Natural killer cell (primary cell): ENCODE measurements around the gene ELOVL2. TPM values are rescaled to one million over a fixed set of nuclear protein-coding genes. Genes with fewer than 3 reads are reported as not detected.

Experiments
- ATAC-seq, 3 donors: fragments of 150-1000 bp in 2 of 3; fragments of 200-7000 bp in 1 of 3; cut with Tn5 transposase; 1 replicate in 1 of 3; 2 replicates in 2 of 3; pipeline ENCODE4 v1.10.0; 2021; ENCODE audit warnings: mild to moderate bottlenecking in 2 of 3, moderate library complexity in 2 of 3
- DNase-seq, 2 donors: peaks; one replicate each; pipeline versions ENCODE4 v3.0.0 to v3.0.0-alpha.2; 2013 to 2021; ENCODE audit warnings: mixed read lengths in 1 of 2
- H3K27ac ChIP-seq: one replicate; pipeline ENCODE4 v1.5.1; 2013; ENCODE audit warnings: mild to moderate bottlenecking, low read length
- H3K27me3 ChIP-seq: one replicate; pipeline ENCODE4 v1.6.1; 2013; ENCODE audit warnings: low read length; ENCODE audit not compliant: control insufficient read depth, insufficient read depth
- H3K36me3 ChIP-seq: one replicate; pipeline ENCODE4 v1.6.1; 2013; ENCODE audit warnings: low read length; ENCODE audit not compliant: control insufficient read depth, insufficient read depth
- H3K4me1 ChIP-seq: one replicate; pipeline ENCODE4 v1.6.1; 2013; ENCODE audit warnings: low read length; ENCODE audit not compliant: control insufficient read depth, insufficient read depth
- H3K4me3 ChIP-seq: one replicate; pipeline ENCODE4 v1.5.1; 2013; ENCODE audit warnings: low read length
- H3K9me3 ChIP-seq: one replicate; pipeline ENCODE4 v1.6.1; 2013; ENCODE audit warnings: low read length; ENCODE audit not compliant: control insufficient read depth, insufficient read depth
- H3K27ac Mint-ChIP-seq, 2 donors: one replicate each; pipeline ENCODE4 v1.8.0; 2022; ENCODE audit warnings: mild to moderate bottlenecking in 2 of 2, mixed read lengths in 2 of 2, moderate library complexity in 1 of 2
- H3K27me3 Mint-ChIP-seq, 2 donors: one replicate each; pipeline ENCODE4 v1.8.0; 2022; ENCODE audit warnings: low read depth in 2 of 2, mixed read lengths in 2 of 2
- H3K36me3 Mint-ChIP-seq: one replicate; pipeline ENCODE4 v1.8.0; 2022; ENCODE audit warnings: mixed read lengths
- H3K4me1 Mint-ChIP-seq, 2 donors: one replicate each; pipeline ENCODE4 v1.8.0; 2022; ENCODE audit warnings: mixed read lengths in 2 of 2
- H3K4me3 Mint-ChIP-seq: one replicate; pipeline ENCODE4 v1.8.0; 2022; ENCODE audit warnings: mild to moderate bottlenecking, moderate library complexity, mixed read lengths
- H3K9me3 Mint-ChIP-seq, 2 donors: one replicate each; pipeline ENCODE4 v1.8.0; 2022; ENCODE audit warnings: mixed read lengths in 2 of 2
- CTCF ChIP-seq: fragments of 200-600 bp; IDR thresholded peaks from one replicate; pipeline ENCODE4 v1.8.0; 2022; ENCODE audit warnings: antibody characterized with exemption
- WGBS: methylation state at CpG from one replicate; pipeline ENCODE4 v1.1.7; 2013; ENCODE audit warnings: missing lambda C conversion rate; ENCODE audit not compliant: insufficient coverage; 5-methylcytosine and 5-hydroxymethylcytosine counted together
- intact Hi-C: fragments of 100-400 bp; cut with micrococcal nuclease; formaldehyde crosslinking; loops from one replicate; pipeline ENCODE4 v1.14.2; 2022
- total RNA-seq, 4 donors: library from RNA; stranded (reverse); fragments of 120-200 nt in 1 of 4; gene quantifications; one replicate each; pipeline versions ENCODE4 v1.2.3 to v1.2.4, GENCODE V29; 2013 to 2022

ELOVL2 gene
- total RNA-seq, 3 donors from 2014 or later (not counting 1 experiment from before 2014, with no cell fraction given), result not detected

- WGBS, result 100% methylated on average over 2 of the region's 2 CpGs
- Mint-ChIP-seq H3K4me1 (no peaks in the 10 kb centered on the region), H3K27me3 (peaks cover 14 to 25% of the 10 kb centered on the region in 2 donors), H3K9me3 (no peaks in the 10 kb centered on the region), H3K27ac (no peak overlapping the region), H3K4me3 (no peak overlapping the region), H3K36me3 (no peaks in the 10 kb centered on the region)
- TF ChIP-seq CTCF, result no peak
- no peak overlapping the region for H3K27ac ChIP-seq
- ATAC-seq (no peak), DNase-seq (no peak)
- intact Hi-C loops, result no loop called here
- no peak overlapping the region for H3K4me3 ChIP-seq
- H3K27me3 ChIP-seq, result no peaks in the 10 kb centered on the region
- no peaks in the 10 kb centered on the region for H3K4me1 ChIP-seq
- H3K36me3 ChIP-seq, result no peaks in the 10 kb centered on the region
- no peaks in the 10 kb centered on the region for H3K9me3 ChIP-seq
These were observed 44.1 kb downstream of the ELOVL2 start for GRCh38 chr6:10999994-11000393.

- Mint-ChIP-seq H3K4me3 (no peak overlapping the region), H3K4me1 (no peaks in the 10 kb centered on the region), H3K27me3 (peaks cover 8 to 19% of the 10 kb centered on the region in 2 donors), H3K36me3 (no peaks in the 10 kb centered on the region), H3K9me3 (no peaks in the 10 kb centered on the region), H3K27ac (no peak overlapping the region)
- no peak for ATAC-seq
- H3K36me3 ChIP-seq, result no peaks in the 10 kb centered on the region
- no peaks in the 10 kb centered on the region for H3K27me3 ChIP-seq
- H3K27ac ChIP-seq, result no peak overlapping the region
- H3K4me3 ChIP-seq, result no peak overlapping the region
- H3K9me3 ChIP-seq, result no peaks in the 10 kb centered on the region
- TF ChIP-seq CTCF, result no peak
- H3K4me1 ChIP-seq, result no peaks in the 10 kb centered on the region
- intact Hi-C loops, result no loop called here
- WGBS, result 82% methylated on average over 4 of the region's 4 CpGs
- no peak for DNase-seq
These were observed 48.9 kb downstream of the ELOVL2 start for GRCh38 chr6:10995114-10995707.

GRCh38 chr6:10993896-10994295 lies 50.2 kb downstream of the ELOVL2 start:
- ATAC-seq (no peak), DNase-seq (no peak)
- H3K27me3 ChIP-seq, result no peaks in the 10 kb centered on the region
- Mint-ChIP-seq H3K36me3 (no peaks in the 10 kb centered on the region), H3K27ac (no peak overlapping the region), H3K27me3 (peaks cover 4 to 12% of the 10 kb centered on the region in 2 donors), H3K9me3 (no peaks in the 10 kb centered on the region), H3K4me1 (no peaks in the 10 kb centered on the region), H3K4me3 (no peak overlapping the region)
- H3K4me1 ChIP-seq, result no peaks in the 10 kb centered on the region
- no peak overlapping the region for H3K4me3 ChIP-seq
- WGBS, result 93% methylated on average over 8 of the region's 8 CpGs
- intact Hi-C loops, result no loop called here
- no peak for TF ChIP-seq CTCF
- H3K27ac ChIP-seq, result no peak overlapping the region
- H3K9me3 ChIP-seq, result no peaks in the 10 kb centered on the region
- no peaks in the 10 kb centered on the region for H3K36me3 ChIP-seq

GRCh38 chr6:10991115-10991514 lies 53.0 kb downstream of the ELOVL2 start:
- no peak overlapping the region for H3K27ac ChIP-seq
- no peak overlapping the region for H3K27ac Mint-ChIP-seq

More at GRCh38 chr6:10991115-10991514, 53.0 kb downstream of the ELOVL2 start:
- no peak for ATAC-seq
- intact Hi-C loops, result no loop called here
- no peaks in the 10 kb centered on the region for H3K4me1 ChIP-seq
- no peak for TF ChIP-seq CTCF
- Mint-ChIP-seq H3K4me3 (no peak overlapping the region), H3K9me3 (no peaks in the 10 kb centered on the region), H3K36me3 (no peaks in the 10 kb centered on the region), H3K4me1 (no peaks in the 10 kb centered on the region), H3K27me3 (peaks cover 7 to 10% of the 10 kb centered on the region in 2 donors)
- DNase-seq, result no peak
- no peaks in the 10 kb centered on the region for H3K27me3 ChIP-seq
- no peak overlapping the region for H3K4me3 ChIP-seq
- H3K36me3 ChIP-seq, result no peaks in the 10 kb centered on the region
- whole genome bisulfite sequencing, result 70% methylated on average over 1 of the region's 2 CpGs
- H3K9me3 ChIP-seq, result no peaks in the 10 kb centered on the region
